ENCODE measurements around the gene B3GAT1.

The B3GAT1 gene

DNA sequence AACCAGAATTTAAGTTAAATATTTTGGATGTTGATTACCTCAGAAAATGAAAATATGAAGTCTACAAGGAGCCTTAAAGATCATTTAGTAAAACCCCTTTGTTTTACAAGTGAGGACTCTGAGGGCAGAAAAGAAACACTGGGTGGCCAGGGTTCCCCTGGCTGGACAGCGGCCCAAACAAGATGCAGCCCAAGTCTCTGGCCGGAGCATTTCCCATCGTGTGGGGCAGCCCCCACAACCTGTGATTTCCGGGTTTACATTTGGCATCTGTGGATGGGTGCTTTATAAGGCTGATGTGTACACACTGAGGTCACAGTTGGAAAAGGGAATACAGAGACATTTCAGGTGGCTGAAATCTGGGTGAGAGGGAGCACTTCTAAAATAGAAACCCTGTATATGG, 28.8 kb upstream of the B3GAT1 start:
- DNase-seq = no peak

DNA sequence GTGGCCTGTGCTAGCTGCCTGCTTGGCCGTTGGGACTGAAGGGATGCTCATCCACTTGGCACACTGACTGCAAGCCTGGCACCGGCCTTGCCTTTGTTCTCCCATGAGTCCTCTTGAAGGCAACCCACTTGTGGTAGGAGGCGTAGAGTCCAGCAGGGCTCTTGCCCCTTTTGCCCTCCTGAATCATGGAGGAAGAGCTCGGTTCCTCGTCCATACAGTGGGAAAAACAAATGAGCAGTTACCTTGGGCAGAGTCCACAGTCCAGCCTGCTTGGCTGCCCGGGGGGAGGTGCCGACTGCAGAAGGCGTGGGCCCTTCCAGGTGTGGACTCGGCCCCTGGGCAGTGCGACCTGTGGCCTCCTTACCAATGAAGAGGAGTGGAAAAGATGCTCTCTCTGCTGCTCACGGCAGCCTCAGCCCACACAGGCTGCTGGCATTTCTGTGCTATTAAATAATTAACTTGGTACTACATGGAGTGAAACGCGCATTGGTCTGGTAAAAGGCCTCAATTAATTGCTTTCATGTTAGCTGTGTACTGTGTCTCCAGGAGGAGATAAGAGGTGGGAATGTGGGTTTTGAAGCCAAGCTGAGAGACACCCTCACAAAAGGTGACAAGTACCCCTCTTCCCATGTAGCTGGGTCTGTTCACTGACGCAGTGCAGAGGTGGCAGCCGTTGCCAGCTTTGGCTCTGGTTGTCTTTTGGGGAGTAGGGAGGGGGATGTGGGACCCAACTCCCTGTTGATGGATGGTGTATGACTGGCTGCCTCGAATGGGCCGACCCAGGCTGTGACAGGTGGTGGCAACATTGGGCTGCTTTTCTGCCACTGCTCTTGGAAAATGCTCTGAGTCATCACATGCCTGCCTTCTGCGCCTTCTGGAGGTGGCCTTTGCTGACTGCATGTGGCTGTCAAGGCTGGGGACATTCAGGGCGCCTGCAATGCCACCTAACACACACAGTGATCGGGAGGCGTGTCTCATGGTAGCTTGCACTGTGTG, 26.8 kb upstream of the B3GAT1 start:
- DNase-seq = no peak

DNA sequence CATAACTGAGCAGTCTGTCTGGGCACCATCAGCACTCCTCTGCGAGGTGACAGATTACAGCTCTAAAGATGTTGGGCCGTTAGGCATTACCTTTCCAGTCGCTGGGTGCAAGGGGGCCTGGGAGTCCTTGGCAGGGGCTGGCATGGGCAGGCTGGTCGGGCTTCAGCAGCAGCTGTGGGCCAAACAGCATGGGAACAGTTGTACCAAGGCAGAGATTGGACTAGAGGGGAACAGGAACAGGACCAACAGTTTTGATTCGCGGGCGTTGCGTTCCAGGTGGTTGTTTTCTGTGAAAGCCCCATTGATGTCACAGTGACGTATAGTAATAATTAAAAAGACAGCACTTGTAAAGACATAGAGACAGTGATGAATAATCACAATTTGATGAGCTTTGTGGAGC, 25.8 kb upstream of the B3GAT1 start:
- no peak for DNase-seq

GRCh38 chr11:134436781-134437180, 24.7 kb upstream of the B3GAT1 start:
- DNase-seq = no peak

DNA sequence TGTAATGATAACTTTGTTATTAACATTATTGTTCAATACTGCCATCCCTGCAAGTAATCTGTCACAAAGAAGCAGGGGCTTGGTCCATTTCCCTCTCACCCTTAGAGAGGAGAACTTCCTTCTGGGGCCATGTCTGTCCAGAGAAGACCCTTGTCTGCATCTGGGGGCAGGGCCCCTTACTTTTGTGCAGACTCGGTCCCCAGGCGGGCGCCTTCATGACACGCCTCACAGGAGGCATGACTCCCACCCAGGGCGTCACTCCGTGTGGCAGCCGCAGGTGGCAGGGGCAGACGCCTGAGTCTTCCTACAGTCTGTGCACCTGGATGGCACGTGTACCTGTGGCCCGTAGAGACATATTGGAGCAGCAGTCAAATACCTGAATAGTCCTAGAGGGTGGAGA, 21.8 kb upstream of the B3GAT1 start:
- no peak for DNase-seq

GRCh38 chr11:134433251-134433650, 21.2 kb upstream of the B3GAT1 start:
- no peak for DNase-seq

GRCh38 chr11:134432776-134433175, 20.7 kb upstream of the B3GAT1 start:
- DNase-seq = no peak

DNA sequence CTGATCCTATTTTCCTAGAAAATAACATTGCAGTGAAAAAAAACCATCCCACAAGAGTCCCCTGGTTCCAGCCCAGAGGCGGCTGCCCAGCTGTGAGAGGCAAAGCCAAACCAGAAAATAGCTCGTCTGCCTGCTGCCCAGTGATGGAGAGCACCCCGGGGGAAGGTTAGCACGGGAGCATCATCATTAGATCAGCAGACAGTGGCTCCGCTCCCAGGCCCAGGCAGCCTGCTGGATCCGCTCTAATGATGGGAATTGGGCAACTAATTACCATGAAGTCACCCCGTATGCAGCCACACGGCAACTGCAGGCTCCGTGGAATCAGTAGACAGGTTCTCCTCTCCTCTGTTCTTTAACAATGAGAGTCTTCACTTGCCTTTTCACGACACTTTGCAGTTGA, 17.1 kb upstream of the B3GAT1 start:
- DNase-seq = no peak

DNA sequence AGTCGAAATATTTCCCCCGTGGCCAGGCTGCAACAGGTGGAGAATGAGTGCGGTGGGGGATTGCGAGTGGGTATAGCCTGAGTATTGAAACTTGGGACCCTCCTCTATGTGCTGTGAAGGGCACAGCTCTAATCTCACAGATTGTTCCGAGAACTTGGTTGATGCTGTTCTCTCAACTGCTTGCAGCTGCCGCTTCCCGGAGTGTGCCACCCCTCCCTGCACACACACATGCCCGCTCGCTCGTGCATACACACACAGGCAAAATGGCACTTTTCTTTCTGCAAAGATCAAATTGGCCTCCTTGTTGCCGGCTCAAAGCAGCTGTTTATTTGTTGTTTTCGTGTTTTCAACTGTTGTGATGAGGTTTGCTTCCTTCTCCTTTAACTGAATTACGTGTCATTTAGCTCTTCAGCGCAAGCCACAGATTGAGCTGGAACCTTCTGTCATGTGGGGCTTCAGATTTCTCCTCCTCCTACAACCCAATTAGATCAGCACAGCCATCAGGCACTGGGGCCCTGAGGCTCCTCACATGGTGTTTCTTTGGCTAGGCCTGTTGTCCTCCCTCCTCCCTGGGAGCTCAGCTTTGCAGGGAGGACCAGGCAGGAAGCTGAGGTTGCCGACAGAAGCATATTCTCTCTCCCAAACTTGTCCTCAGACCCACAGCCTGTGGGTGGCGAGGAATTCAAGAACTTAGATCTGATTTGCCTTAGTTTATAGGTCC, 13.9 kb upstream of the B3GAT1 start:
- DNase-seq = no peak

DNA sequence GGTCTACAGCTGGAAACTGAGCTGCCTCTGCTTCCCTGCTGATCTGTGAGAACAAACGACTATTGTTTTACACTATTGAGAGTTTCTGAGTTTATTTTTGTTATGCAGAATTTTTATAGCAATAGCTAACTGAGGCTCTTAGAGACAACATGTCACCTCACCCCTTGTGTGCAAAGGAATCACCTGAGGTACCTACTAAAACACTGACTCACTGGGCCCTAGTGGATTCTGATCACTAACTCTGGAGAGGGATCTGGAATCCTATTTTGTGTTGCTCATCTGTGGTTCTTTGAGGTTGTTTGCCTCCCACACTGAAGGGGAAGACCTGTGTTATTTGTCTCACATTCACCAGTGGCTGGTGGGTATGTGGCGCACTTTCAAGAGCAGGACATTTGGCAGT, 13.4 kb upstream of the B3GAT1 start:
- no peak for DNase-seq

DNA sequence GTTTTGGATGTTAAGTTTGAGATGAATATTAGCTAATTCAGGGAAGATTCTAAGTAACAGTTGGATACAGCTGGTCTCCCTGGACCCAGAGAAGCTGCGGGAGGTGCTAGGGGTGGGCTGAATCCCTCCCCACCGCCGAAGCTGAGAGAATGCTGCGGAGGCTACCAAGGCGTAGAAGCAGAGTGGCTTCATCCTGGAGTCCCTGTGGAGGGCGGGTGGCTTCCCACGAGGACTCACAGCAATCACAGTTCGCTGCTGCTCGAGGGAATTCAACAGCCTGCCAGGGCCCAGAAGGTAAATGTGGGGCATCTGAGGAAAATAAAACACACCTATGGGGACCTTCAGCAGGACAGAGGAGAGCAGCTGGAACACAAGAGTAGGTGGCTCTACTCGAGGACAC, 11.1 kb upstream of the B3GAT1 start:
- no peak for DNase-seq

DNA sequence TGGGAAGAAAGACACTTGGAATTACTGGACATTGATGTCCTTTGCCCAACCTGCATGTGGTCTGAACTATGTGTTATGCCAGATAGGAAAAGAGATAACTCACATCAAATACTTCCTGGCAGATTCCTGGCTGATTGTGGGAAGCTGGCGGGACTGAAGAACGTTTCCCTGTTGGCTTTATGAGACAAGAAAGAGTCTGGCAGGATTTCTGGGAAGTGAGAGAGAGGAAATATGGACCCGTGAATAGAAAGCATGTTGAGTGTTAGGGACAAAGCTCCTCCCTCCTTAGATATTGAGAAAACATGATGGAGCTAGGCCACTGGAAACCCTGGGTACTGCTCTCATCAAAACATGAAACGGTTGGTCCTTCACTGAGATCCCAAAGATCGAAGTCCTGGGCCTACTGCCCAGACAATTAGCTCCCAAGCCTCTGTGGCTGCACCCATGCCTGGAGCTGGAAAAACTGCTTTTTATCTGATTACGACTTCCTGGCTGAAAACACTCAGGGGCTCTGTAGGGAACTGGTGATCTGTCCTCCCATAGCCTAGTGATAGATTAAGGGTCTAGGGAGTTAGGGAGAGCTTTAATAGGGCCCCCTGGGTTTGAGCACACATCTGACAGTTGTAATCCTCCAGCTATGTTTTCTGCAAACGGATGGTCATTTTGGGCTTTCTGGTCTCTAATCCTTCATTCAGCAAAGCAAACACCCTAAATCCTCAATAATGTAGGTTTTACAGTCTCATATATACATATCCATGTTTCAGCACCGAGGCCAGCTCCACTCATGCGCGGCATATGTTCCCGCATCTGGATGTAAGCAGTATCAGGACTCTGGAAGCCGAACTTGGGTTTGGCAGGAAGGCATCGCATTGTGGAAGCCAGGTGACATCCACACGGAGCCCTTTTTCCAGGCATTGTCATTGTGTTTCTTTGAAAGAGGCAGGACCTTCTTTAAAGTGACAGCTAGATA, 6.1 kb upstream of the B3GAT1 start:
- no peak for DNase-seq

DNA sequence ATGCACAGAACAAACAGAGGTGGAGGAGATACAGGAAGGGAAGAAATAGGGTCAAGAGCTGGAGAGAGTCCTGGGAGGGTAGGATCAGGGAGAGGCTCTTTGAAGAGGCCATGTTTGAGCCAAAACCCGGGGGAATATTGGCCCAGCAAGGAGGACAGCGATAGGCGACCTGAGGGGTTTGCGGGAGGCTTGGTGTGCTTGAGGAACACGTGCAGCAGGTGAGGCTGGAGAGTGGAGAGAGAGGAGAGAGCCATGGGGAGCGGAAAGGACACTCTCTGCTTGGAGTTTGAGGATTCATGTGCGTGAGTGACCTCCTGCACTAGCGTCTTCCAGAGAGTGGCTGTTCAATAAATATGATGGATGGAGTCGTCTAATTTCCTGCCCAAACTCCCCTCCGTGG, 4.7 kb upstream of the B3GAT1 start:
- DNase-seq = no peak

DNA sequence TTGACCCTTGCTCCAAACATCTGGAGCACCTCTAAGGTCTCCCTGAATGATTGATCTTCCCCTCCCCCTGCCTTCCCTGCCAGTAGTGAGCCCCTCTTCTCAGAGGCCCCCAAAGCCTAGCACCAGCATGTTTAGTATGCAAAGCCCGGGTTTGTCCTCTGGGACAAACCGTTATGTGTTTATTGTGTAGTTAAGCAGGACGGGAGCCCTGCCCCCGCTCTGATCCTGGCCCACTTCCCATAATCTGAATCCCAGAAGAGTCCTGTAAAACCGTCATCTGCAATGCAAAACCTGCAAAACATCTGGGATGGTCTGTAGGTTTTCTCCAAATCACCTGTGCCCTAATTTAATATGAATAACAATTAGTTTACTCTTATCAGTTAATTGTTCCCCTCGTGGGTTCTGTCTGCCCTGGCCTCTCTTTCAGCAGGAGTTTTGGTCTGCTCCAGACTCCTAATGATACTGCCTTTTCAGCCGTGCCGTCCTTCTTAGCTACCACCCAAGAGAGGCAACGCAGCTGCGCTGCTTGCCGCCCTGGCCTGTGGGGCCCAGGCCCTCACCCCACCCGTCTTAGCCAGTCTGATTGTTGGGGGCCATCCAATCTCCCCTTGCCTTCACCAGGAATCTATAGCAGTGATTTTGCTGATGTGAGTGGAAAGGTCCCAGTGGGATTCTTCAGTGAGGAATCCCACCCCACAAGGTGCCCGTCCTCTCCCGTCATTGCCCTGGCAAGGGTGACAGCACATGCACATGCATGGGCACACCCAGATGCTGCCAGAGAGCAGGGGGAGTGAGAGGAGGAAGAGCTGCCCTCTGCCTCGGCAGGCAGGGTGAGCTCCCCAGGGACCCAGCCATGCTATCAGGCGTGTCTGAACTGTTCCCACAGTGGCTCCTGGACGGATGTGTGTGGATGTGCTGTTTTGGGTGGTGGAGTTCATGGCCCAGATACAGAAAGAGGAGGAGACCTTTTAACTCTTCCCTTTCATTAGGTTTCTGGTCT, 3.0 kb upstream of the B3GAT1 start:
- no peak for DNase-seq

- DNase-seq = no peak
These were observed 2.0 kb upstream of the B3GAT1 start for GRCh38 chr11:134413826-134414731.

DNA sequence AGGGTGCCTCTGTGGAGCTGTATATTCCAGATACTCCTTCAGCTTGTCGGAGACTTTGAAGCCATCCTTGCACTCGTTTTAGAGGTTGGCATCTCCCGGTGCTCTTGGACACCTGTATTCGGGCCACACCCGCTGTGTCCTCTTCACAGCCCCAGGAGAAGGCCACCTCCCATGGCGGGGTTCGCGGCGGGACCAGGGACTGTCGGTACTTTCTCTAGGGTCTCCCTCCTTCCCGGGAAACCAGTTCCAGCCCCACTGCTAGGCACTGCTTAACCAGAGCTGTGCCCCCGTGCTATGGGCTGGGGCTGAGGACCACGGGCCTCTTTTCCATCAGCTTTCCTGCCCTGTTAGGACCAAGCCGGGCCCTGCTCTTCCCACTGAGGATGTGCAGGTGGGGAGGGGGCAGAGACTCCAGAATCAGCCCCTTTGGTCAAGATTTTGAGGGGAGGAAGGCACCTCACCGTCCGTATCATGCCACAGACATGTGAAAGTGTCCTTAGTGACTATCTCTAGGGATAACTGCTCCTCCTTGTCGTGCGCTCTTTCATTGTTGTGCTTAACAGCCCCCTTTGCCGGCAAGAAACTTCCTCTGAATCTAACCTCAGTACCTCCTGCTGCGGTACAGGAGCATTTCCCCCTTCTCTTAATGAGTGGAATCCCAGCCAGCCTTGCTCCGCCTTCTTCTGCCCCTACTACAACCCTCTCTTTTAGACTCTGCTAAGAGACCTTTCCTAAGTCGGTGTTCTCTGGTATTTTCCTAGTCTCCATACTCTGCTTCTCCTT, 1.2 kb upstream of the B3GAT1 start:
- DNase-seq = no peak

GRCh38 chr11:134410766-134411165, 1.3 kb downstream of the B3GAT1 start:
- DNase-seq = no peak

GRCh38 chr11:134409552-134410429, 2.3 kb downstream of the B3GAT1 start:
- no peak for DNase-seq

DNA sequence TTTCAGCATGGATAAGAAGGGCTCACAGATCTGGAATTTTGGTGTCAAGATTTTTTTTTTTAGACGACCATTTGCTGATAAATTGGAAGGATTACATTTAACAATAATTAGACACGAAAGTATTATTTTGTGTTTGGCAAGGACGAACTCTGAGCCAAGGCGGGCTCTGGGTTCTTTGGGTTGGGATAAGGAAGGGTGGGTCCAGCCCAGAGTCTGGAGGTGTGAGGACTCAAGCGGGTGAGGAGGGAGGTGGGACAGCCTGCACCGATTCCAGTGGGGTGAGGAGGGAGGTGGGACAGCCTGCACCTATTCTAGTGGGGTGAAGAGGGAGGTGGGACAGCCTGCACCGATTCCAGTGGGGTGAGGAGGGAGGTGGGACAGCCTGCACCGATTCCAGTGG, 4.1 kb downstream of the B3GAT1 start:
- no peak for DNase-seq

All from suppressor macrophage treated with lipopolysaccharide for 4 hours (primary cell).